ENCODE results near the gene AMY2A.
"Not testable (repeated sequence)": the region's sequence is repeated elsewhere in the genome, so short reads cannot be mapped to it uniquely, and the experiment has no call there.

- TF ChIP-seq CTCF (IDR thresholded peaks at IDR 0.05; ENCODE audit: insufficient read depth, low read length, poor library complexity, severe bottlenecking); EZH2phosphoT487 (conservative IDR thresholded peaks at IDR 0.05; ENCODE audit: low read length): not testable (repeated sequence)
Measured at GRCh38 chr1:103602740-103603139, 14.5 kb upstream of the AMY2A start.
